SH-SY5Y (cell line): Measurements from ENCODE around the gene PLCB4.

Experiments used
- GATA2 ChIP-seq: IDR thresholded peaks from 2 replicates; pipeline ENCODE4 v1.6.1; 2011; ENCODE audit warnings: mild to moderate bottlenecking, low read depth, low read length
- GATA3 ChIP-seq: IDR thresholded peaks from 2 replicates; pipeline ENCODE4 v1.6.1; 2011; ENCODE audit warnings: low read depth, mild to moderate bottlenecking, low read length, moderate library complexity

The PLCB4 gene

DNA sequence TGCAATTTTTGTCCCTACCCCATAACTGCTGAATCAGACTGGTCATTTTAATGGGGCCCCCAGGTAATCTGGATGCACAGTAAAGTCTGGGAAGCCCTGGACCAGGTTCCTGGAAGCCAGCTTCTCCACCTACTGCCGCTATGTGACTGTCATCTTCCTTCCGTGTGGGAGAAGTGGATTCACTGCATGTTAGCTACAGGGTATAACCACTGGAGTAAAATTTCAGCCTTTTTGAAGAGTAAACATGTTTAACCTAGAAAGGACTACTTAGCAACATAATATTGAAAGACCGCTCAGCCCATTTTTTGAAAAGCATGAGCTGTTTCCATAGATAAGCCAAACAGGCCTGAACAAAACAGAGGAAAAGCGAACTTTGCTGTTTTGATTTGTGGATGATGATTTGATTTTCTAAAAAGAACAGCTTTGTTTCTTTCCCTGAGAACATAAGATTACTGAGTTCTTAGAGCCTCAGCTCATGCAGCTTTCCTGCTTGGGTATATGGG is 208.1 kb downstream of the PLCB4 start:
- TF ChIP-seq GATA3, result no peak
- TF ChIP-seq GATA2, result no peak

DNA sequence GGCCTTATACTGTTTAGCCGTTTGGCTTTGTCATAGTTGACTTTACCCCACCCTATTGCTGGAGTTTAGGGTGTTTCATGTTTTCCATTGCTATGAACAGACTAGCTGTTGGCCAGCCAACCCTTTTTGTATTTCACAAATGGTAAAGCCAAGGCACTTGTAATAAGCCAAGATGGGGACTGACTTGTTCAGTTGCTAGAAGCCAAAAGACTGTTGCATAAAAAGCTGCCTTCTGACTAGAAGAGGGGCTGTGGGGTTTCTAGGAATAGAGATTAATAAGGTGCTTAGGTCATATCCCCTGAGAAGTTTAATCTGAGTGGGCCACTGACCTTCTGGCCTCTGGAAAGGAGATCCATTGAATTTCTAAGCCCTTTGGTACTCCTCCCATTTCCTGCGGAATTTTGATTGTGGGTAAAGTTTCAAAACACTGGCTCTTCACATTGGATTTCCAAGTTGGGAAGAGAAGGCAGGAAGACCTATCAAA is 211.1 kb downstream of the PLCB4 start:
- TF ChIP-seq GATA2, result no peak
- TF ChIP-seq GATA3, result no peak

DNA sequence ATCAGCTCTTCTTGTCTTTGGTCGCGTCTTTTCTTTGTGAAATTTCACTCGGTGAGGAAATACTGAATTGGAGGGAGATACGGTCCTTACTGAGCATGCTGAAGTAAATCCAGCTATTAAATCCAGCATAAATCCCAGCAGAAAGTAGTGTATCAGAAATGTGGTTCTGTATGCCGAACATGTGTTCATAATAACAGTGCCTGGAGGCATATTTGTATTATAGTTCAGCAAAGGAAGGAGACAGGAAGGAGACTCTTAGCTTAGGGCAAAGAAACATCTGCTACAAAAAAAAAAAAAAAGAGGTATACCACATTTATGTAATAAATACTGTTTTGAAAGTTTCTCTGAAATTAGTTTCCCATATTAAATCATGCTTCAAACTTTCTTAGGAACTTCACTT is 211.8 kb downstream of the PLCB4 start:
- TF ChIP-seq GATA2, result no peak
- TF ChIP-seq GATA3, result no peak

DNA sequence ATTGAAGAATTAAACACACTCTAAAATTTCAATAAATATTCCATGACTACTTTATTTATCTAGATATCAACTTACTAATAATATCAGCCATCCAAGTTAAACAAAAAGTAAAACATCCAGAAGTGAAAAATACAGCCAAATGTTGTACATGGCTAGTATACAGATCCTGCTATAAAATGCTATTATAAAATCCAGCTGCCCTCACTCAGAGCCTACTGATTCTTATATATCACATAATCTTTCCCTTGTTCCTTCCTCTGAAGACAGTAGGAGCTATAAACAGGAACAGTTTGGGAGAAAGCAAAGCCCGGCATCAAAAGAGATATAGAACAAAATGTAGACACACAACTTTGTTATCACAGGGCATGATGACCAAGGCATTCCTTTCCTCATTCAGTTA is 212.9 kb downstream of the PLCB4 start:
- no peak for TF ChIP-seq GATA2
- no peak for TF ChIP-seq GATA3

DNA sequence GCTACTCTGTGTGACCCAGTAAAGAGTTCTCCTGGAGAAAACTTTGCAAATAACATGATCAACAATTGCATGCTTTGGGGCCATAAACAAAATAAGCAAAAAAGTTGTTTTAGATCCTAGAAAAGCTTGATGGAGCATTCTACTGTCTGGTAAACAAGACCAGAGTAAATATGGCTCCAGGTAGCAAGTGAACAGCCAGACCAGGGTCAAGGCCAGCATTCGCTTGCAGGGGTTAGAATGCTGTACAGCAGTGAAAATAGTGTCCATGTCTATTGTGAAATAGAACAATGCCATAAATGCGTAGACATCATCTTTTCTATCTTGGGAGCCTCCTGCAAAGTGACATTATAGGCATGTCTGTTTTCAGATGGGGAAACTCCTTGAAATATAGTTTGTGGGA is 216.7 kb downstream of the PLCB4 start:
- TF ChIP-seq GATA2, result no peak
- TF ChIP-seq GATA3, result no peak

DNA sequence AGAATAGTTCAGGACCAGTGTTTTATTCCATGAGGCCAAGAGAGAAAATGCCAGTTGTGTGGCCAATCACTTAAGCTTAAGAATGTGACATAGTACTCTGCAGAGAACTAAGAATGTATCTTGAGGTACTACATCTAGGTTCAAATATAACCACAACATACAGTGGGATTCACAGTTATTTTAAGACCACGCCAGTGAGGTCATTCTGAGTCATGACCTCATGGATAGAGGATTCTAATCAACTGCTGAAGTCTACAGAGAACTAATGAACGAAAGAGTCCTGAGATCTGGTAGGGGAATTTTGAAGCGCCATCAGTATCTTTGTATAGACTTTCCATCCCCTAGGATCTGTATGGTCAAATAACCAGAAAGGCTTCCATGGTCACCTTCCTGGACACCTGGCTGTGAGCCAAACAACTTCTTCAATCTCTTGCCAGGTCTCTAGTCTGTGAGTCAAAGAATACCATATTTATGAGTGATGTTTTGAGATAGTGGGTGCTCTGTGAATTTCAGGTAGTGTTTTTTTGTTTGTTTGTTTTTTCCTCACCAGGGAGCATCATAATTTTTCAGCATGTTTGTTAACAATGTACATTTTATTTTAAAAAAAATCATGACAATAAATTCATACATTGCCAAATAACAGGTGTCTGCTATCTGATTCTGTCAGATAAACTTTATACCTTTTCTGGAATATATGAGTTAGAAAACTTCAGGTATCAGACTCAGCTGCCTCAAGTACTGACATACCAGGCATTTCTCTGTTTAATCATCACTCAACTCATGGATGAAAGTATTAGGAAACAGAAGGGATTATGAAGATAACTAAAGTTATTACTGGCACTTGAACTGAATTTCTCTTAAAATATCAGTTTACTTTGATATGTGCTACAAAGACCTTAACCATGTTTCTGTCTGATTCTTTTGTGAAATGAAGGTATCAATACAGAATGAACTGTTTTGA is 217.9 kb downstream of the PLCB4 start:
- TF ChIP-seq GATA3 (no peak), GATA2 (no peak)

DNA sequence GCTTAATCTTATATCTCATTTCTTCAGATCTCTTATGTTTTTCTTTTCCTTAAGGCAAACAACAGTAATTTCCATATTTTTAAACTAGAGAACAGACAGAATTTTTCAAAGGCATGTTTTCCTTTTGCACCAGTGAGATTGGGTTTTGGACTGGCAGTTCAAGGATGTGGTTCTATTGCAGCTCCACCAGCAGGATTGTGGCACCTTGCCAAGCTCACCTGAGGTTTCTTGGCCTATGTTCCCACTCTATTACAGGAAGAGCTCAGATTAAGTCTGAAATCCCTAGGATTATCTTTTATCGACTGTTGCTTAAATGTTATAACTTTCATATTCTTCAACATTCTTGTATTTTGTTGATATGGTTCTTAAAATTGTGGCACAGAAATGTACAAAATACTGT is 218.9 kb downstream of the PLCB4 start:
- TF ChIP-seq GATA3 (no peak), GATA2 (no peak)

DNA sequence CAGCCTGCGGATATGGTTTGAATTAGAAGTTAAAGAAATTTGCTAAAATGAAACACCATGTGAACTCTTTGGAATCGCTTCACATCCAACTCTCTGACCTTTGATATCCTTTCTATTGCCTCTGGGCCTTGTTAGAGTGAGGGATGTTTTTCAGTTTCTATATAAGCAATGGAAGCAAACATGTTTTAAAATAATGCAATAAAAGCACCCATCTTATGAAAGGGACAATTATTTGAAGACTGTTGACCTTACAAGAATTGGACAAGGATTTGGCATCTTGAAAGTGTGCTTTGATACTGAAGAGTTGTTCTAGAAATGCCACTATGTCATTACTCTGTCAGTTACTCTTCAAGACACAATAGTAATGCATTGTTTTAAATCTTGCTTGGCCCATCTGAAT is 221.4 kb downstream of the PLCB4 start:
- no peak for TF ChIP-seq GATA3
- no peak for TF ChIP-seq GATA2

DNA sequence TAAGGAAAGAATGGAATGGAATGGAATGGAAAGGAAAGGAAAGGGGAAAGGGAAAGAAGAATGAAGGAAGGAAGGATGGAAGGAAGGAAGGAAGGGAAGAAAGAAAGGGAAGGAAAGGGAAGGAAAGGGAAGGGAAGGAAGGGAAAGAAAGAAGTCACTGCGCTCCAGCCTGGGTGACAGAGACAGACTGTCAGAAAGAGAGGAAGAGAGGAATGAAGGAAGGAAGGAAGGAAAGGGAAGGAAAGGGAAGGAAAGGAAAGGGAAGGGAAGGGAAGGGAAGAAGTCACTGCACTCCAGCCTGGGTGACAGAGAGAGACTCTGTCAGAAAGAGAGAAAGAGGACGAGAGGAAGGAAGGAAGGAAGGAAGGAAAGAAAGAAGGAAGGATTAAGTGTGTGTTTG is 224.3 kb downstream of the PLCB4 start:
- TF ChIP-seq GATA2 (no peak), GATA3 (no peak)

DNA sequence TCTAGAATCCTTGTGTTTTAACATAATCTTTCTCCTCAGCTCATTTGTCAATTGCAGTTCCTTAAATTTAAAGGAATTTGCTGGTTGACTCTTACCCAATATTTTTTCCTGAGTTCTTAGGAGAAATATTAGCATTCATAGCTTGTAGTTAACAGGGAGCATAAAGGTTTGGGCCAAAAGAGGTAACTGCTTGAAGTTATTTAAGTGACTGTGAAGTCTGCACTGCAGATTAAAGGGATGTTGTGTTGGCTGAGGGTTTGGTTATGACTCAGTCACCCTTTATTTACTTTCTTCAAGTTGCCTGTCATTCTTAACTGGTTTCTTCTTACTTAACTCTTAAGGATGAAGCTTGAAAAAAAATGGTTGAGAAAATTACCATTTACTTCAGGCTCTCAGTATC is 225.2 kb downstream of the PLCB4 start:
- TF ChIP-seq GATA2, result no peak
- no peak for TF ChIP-seq GATA3

DNA sequence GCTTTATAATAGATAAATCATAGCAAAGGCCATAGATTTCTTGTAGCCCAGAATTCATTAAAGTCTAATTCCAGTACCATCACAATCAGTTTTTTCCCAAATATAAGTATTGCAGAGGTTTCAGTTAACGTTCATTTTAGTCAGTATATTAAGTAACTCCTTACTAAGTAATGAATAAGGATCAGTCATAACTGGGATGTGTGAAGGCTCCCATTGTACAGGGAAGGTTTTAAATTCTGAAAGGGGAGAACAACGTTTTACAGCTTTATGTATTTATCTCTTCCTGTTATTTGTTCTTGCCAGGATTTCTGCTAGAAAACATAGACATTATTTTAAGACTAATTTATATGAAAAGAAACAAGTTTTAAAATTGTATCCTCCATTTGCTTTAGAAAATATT is 230.0 kb downstream of the PLCB4 start:
- TF ChIP-seq GATA3 (no peak), GATA2 (no peak)

DNA sequence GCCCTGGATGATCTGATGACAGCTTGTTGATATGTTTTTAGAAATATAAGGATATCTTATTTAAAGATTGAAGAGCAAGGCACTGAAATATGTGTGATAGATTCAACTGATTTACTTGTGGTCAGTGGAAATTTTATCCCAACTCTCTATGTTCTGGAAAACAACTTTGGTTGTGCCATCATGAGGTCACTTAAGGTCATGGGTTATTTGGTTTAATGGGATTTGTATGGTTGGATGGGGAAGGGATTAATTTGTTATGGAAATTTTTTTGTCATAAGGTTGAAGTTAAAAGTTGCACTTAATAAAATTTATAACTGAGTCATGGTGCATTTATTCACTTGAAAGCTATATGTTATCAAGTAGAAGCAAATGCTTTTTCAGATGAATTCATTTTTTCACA is 231.2 kb downstream of the PLCB4 start:
- TF ChIP-seq GATA3 (no peak), GATA2 (no peak)

DNA sequence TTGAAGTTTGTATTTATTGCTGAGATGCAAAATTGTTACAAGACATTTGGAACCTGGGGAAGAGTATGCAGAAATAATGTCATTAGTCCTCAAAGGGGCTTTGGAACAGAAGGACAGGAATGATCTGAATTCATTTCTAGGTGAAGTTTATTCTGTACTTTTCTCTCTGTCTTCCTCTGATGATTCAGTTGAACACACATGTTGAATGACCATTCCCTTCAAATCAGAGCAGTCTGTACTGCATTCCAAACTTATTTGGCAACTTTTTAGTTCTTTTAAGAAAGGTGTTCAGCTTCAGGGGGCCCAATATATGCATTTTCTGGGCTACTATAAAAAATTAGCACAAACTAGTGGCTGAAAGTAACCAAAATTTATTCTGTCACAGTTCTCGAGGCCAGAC is 231.6 kb downstream of the PLCB4 start:
- TF ChIP-seq GATA3 (no peak), GATA2 (no peak)

DNA sequence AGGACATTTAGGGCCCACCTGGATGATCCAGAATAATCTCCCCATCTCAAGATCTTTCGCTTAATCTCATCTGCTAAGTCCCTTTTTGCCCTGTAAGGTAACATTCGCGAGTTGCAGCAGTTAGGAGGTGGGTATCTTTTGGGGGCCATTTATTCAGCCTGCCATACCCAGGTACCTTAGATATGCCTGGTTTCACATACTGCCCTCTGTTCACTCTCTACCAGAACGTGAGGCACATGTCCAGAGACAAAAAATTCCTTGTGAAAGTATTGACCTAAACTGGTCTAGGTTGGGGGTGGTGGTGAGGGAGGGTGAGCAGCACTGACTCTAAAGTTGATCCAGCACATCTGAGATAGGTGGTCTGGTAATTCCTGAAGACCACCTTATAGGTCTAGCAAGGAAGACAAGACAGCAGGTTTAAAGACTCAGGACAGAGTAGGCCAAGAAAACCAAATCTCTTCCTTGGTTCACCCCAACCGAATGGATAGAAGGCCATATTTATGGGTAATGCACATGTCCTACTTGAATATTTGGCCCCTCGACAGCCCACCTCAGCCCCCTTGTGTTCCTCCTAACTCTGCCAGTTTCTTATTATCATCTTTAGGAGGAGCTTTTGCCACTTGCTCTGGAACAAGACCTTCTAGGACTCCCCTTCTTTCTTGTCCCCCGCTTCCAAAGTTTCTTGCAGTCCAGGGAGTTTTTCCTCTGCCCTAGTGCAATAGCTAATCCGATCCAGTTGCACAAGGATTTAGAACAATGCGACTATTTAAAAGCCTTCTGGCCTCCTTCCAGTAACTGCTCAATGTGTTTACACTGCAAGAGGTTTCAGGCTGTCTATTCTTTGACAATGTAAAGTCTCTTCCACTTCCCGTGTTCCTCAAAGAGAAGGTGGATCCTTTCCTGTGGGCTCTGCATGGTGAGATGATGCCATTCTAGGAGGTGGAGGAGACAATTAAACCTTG is 232.5 kb downstream of the PLCB4 start:
- TF ChIP-seq GATA3 (no peak), GATA2 (no peak)

DNA sequence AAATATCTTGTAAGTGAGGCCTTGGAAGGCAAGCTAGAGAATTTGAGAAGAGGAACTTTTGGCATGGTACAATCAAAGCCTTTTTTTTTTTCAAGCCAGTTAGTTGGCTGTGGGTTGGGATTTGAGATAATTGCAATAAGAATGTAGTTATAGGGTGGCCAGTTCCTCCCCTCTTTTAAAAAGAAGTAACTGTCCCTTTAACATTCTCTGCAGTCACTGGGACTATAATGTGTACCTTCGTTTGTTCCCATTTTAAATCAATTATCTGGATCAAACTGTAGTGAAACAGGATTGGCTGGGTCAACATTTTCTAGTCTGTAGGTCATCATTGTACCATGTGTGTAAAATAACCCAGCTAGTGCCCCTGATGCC is 233.2 kb downstream of the PLCB4 start:
- TF ChIP-seq GATA2 (no peak), GATA3 (no peak)
